ENCODE data around the gene CPD. TPM values are rescaled to one million over a fixed set of nuclear protein-coding genes. Genes with fewer than 3 reads are reported as not detected.

CPD gene
- total and polyA plus RNA-seq, 2 of the 13 experiments (the other 11 are each of a cell fraction or from before 2014, with no cell fraction given), result 46.1 to 72.3 TPM

DNA sequence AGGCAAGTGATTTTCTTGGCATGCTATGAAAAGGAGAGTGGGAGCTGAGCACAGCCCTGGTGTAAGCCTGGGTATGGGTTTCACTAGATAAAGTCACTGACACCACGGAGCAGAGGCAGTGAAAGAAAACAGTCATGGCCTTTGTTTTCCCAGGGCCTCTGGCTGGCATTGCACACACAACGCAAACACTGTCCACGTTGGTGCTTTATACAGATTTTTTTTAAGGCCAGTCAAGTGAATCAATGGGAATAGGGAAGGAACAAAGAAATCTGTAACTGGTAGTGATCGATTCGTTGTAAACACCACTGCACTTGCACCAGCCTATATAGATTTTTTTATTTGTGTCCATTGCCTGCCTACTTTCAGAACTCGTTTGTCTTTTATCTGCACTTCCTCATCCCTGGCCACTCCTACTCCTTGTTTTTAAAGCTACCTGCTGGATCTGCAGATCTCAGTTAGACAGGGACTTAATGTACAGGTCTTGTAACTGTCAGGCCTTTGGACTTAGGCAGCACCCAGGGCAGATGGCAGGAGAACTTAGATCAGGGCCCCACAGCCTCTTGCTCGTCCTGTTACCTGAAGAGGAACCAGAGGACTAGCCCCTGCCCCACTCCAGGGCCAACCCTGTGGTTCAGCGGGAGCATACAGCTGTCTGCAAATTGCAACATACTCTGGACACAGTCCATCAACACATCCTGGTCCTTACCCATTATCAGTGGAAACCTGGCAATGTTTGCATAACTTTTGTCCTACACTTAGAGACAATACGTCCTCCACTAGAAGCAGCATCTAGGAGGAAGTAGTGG is 34.2 kb upstream of the CPD start (continued):
- TF ChIP-seq ZNF501 (CRISPR knock-in tag; IDR thresholded peaks at IDR 0.05) (peak; percentile 86; the same call in 1 of the 2 replicates), ZFY (CRISPR knock-in tag; IDR thresholded peaks at IDR 0.05) (peak; percentile 69), KDM1A (CRISPR knock-in tag; IDR thresholded peaks at IDR 0.05) (peak; percentile 94), TCF12 (IDR thresholded peaks at IDR 0.05) (no peak), TCF12 (CRISPR knock-in tag; IDR thresholded peaks at IDR 0.05) (peak; percentile 64; the same call in 1 of the 2 replicates), ZNF660 (CRISPR knock-in tag; IDR thresholded peaks at IDR 0.05; ENCODE audit: borderline replicate concordance, low read depth) (no peak), EZH2 (conservative IDR thresholded peaks at IDR 0.05; ENCODE audit: low read depth, low read length) (no peak), TBX3 (IDR thresholded peaks at IDR 0.05; ENCODE audit: borderline replicate concordance) (peak; percentile 51; the same call in 1 of the 2 replicates), TBL1XR1 (IDR thresholded peaks at IDR 0.05; ENCODE audit: borderline replicate concordance, low read length, partially characterized antibody) (no peak), CHD4 (IDR thresholded peaks at IDR 0.05; ENCODE audit: borderline replicate concordance, low read length) (peak; percentile 90; the same call in 1 of the 2 replicates), PHF21A (CRISPR knock-in tag; IDR thresholded peaks at IDR 0.05) (peak; percentile 92)
- TF ChIP-seq, protein P1, sequence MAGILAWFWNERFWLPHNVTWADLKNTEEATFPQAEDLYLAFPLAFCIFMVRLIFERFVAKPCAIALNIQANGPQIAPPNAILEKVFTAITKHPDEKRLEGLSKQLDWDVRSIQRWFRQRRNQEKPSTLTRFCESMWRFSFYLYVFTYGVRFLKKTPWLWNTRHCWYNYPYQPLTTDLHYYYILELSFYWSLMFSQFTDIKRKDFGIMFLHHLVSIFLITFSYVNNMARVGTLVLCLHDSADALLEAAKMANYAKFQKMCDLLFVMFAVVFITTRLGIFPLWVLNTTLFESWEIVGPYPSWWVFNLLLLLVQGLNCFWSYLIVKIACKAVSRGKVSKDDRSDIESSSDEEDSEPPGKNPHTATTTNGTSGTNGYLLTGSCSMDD (CRISPR knock-in tag; IDR thresholded peaks at IDR 0.05), result no peak
- TF ChIP-seq, protein P2, sequence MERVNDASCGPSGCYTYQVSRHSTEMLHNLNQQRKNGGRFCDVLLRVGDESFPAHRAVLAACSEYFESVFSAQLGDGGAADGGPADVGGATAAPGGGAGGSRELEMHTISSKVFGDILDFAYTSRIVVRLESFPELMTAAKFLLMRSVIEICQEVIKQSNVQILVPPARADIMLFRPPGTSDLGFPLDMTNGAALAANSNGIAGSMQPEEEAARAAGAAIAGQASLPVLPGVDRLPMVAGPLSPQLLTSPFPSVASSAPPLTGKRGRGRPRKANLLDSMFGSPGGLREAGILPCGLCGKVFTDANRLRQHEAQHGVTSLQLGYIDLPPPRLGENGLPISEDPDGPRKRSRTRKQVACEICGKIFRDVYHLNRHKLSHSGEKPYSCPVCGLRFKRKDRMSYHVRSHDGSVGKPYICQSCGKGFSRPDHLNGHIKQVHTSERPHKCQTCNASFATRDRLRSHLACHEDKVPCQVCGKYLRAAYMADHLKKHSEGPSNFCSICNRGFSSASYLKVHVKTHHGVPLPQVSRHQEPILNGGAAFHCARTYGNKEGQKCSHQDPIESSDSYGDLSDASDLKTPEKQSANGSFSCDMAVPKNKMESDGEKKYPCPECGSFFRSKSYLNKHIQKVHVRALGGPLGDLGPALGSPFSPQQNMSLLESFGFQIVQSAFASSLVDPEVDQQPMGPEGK (CRISPR knock-in tag; IDR thresholded peaks at IDR 0.05), result peak; percentile 76
- TF ChIP-seq, protein P3, sequence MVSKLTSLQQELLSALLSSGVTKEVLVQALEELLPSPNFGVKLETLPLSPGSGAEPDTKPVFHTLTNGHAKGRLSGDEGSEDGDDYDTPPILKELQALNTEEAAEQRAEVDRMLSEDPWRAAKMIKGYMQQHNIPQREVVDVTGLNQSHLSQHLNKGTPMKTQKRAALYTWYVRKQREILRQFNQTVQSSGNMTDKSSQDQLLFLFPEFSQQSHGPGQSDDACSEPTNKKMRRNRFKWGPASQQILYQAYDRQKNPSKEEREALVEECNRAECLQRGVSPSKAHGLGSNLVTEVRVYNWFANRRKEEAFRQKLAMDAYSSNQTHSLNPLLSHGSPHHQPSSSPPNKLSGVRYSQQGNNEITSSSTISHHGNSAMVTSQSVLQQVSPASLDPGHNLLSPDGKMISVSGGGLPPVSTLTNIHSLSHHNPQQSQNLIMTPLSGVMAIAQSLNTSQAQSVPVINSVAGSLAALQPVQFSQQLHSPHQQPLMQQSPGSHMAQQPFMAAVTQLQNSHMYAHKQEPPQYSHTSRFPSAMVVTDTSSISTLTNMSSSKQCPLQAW (CRISPR knock-in tag; IDR thresholded peaks at IDR 0.05), result peak; percentile 74; the same call in 1 of the 2 replicates
- TF ChIP-seq, protein P4, sequence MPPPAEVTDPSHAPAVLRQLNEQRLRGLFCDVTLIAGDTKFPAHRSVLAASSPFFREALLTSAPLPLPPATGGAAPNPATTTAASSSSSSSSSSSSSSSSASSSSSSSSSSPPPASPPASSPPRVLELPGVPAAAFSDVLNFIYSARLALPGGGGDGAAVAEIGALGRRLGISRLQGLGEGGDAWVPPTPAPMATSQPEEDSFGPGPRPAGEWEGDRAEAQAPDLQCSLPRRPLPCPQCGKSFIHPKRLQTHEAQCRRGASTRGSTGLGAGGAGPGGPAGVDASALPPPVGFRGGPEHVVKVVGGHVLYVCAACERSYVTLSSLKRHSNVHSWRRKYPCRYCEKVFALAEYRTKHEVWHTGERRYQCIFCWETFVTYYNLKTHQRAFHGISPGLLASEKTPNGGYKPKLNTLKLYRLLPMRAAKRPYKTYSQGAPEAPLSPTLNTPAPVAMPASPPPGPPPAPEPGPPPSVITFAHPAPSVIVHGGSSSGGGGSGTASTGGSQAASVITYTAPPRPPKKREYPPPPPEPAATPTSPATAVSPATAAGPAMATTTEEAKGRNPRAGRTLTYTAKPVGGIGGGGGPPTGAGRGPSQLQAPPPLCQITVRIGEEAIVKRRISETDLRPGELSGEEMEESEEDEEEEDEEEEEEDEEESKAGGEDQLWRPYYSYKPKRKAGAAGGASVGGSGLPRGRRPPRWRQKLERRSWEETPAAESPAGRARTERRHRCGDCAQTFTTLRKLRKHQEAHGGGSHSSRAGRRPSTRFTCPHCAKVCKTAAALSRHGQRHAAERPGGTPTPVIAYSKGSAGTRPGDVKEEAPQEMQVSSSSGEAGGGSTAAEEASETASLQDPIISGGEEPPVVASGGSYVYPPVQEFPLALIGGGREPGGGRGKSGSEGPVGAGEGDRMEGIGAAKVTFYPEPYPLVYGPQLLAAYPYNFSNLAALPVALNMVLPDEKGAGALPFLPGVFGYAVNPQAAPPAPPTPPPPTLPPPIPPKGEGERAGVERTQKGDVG (CRISPR knock-in tag; IDR thresholded peaks at IDR 0.05; ENCODE audit: borderline replicate concordance), result peak; percentile 83; the same call in 1 of the 2 replicates
- TF ChIP-seq, protein P5, sequence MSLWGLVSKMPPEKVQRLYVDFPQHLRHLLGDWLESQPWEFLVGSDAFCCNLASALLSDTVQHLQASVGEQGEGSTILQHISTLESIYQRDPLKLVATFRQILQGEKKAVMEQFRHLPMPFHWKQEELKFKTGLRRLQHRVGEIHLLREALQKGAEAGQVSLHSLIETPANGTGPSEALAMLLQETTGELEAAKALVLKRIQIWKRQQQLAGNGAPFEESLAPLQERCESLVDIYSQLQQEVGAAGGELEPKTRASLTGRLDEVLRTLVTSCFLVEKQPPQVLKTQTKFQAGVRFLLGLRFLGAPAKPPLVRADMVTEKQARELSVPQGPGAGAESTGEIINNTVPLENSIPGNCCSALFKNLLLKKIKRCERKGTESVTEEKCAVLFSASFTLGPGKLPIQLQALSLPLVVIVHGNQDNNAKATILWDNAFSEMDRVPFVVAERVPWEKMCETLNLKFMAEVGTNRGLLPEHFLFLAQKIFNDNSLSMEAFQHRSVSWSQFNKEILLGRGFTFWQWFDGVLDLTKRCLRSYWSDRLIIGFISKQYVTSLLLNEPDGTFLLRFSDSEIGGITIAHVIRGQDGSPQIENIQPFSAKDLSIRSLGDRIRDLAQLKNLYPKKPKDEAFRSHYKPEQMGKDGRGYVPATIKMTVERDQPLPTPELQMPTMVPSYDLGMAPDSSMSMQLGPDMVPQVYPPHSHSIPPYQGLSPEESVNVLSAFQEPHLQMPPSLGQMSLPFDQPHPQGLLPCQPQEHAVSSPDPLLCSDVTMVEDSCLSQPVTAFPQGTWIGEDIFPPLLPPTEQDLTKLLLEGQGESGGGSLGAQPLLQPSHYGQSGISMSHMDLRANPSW (CRISPR knock-in tag; IDR thresholded peaks at IDR 0.05; ENCODE audit: borderline replicate concordance), result 0 out of 2 replicates have a peak, but pooled peaks have one; percentile 87
